Endodermal cell (in vitro differentiated cells): Measurements from ENCODE around the gene MED22. TPM values are rescaled to one million over a fixed set of nuclear protein-coding genes. Genes with fewer than 3 reads are reported as not detected.
A peak's percentile ranks its signal among the peaks of the same experiment; 100 is the strongest.

Experiments used
- DNase-seq: peaks from one replicate; pipeline ENCODE4 v3.0.0-alpha.2; 2017
- H3K27ac ChIP-seq: 2 replicates; pipeline ENCODE4 v1.5.1; 2013; ENCODE audit warnings: mild to moderate bottlenecking, low read depth, low read length, moderate library complexity
- H3K27me3 ChIP-seq: 2 replicates; pipeline ENCODE4 v1.6.1; 2013; ENCODE audit warnings: mild to moderate bottlenecking, low read length, moderate library complexity; ENCODE audit not compliant: insufficient read depth, control insufficient read depth, poor library complexity, severe bottlenecking
- H3K36me3 ChIP-seq: 2 replicates; pipeline ENCODE4 v1.7.0; 2013; ENCODE audit warnings: mild to moderate bottlenecking, low read length, moderate library complexity; ENCODE audit not compliant: control insufficient read depth, insufficient read depth
- H3K4me1 ChIP-seq: one replicate; pipeline ENCODE4 v1.7.0; 2013; ENCODE audit warnings: low read length; ENCODE audit not compliant: control insufficient read depth, insufficient read depth
- H3K4me3 ChIP-seq: 2 replicates; pipeline ENCODE4 v1.5.1; 2013; ENCODE audit warnings: mild to moderate bottlenecking, low read length, moderate library complexity
- H3K9ac ChIP-seq: 2 replicates; pipeline ENCODE4 v1.6.1; 2013; ENCODE audit warnings: mild to moderate bottlenecking, low read length, moderate library complexity; ENCODE audit not compliant: poor library complexity, severe bottlenecking; ENCODE audit errors: extremely low read depth
- H3K9me3 ChIP-seq: 2 replicates; pipeline ENCODE4 v1.6.1; 2013; ENCODE audit warnings: mild to moderate bottlenecking, low read length, moderate library complexity; ENCODE audit not compliant: control insufficient read depth
- H3K27ac Mint-ChIP-seq: 2 replicates; pipeline ENCODE4 v1.8.0; 2020; ENCODE audit warnings: mixed read lengths
- H3K27me3 Mint-ChIP-seq: 2 replicates; pipeline ENCODE4 v1.8.0; 2021; ENCODE audit warnings: mild to moderate bottlenecking, mixed read lengths; ENCODE audit not compliant: insufficient read depth
- H3K36me3 Mint-ChIP-seq: 2 replicates; pipeline ENCODE4 v1.8.0; 2020; ENCODE audit warnings: low read depth, mixed read lengths
- H3K4me1 Mint-ChIP-seq: 2 replicates; pipeline ENCODE4 v1.8.0; 2020; ENCODE audit warnings: mixed read lengths
- H3K4me3 Mint-ChIP-seq: 2 replicates; pipeline ENCODE4 v1.8.0; 2020; ENCODE audit warnings: mild to moderate bottlenecking, moderate library complexity, mixed read lengths
- H3K9me3 Mint-ChIP-seq: 2 replicates; pipeline ENCODE4 v1.8.0; 2020; ENCODE audit warnings: mild to moderate bottlenecking, mixed read lengths
- WGBS, 2 experiments: methylation state at CpG; one replicate each; pipeline versions ENCODE4 v1.1.5 to v1.1.7; 2013; ENCODE audit warnings: missing lambda C conversion rate in 2 of 2, mixed read lengths in 1 of 2; ENCODE audit not compliant: insufficient coverage in 1 of 2, insufficient read length in 1 of 2; 5-methylcytosine and 5-hydroxymethylcytosine counted together
- total RNA-seq, 2 donors: library from RNA; stranded (reverse); fragmentation: NEBNext Ultra II Directional in 1 of 2; extraction: Animal tissue kit (Norgen Biotek cat#: 25700) in 1 of 2; gene quantifications; 2 replicates in 1 of 2; 3 replicates in 1 of 2; pipeline ENCODE4 v1.2.1, GENCODE V29; 2021
- TF ChIP-seq, protein P1 (sequence below): fragments of 200-600 bp; sonication (generic); conservative IDR thresholded peaks from 2 replicates; pipeline ENCODE4 v1.5.0; 2021; ENCODE audit warnings: antibody characterized with exemption, mild to moderate bottlenecking

Gene MED22
- total RNA-seq, 2 donors from 2014 or later, result 54.6 to 57.3 TPM

DNA sequence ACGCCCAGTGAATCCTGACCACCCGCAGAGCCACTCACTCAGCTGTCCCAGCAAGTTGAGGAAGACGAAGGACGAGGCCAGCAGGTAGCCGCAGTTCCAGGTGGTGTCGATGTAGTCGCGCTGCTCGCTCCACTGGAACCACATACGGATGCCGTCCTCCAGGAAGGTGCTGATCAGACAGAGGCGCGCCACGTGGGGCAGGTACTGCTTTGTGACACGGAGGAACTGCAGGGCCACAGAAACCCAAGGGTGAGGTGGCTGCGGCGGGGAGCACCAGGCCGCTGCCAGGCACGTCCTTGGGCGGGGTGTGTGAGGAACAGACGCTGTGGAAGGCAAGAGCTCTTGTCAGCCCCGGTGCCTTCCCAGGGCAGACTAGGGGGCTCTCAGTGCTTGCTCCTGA, 19.3 kb upstream of the MED22 start:
- H3K36me3 ChIP-seq, result peaks cover 88% of the 10 kb centered on the region
- no peaks in the 10 kb centered on the region for H3K27me3 Mint-ChIP-seq
- no peaks in the 10 kb centered on the region for H3K9me3 ChIP-seq
- H3K27ac Mint-ChIP-seq, result no peak overlapping the region
- TF ChIP-seq, protein P1, sequence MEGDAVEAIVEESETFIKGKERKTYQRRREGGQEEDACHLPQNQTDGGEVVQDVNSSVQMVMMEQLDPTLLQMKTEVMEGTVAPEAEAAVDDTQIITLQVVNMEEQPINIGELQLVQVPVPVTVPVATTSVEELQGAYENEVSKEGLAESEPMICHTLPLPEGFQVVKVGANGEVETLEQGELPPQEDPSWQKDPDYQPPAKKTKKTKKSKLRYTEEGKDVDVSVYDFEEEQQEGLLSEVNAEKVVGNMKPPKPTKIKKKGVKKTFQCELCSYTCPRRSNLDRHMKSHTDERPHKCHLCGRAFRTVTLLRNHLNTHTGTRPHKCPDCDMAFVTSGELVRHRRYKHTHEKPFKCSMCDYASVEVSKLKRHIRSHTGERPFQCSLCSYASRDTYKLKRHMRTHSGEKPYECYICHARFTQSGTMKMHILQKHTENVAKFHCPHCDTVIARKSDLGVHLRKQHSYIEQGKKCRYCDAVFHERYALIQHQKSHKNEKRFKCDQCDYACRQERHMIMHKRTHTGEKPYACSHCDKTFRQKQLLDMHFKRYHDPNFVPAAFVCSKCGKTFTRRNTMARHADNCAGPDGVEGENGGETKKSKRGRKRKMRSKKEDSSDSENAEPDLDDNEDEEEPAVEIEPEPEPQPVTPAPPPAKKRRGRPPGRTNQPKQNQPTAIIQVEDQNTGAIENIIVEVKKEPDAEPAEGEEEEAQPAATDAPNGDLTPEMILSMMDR, result no peak
- H3K4me3 Mint-ChIP-seq, result no peak overlapping the region
- peaks cover 12% of the 10 kb centered on the region for H3K4me1 ChIP-seq
- peaks cover 31% of the 10 kb centered on the region for H3K4me1 Mint-ChIP-seq
- H3K4me3 ChIP-seq, result no peak overlapping the region
- H3K27me3 ChIP-seq, result no peaks in the 10 kb centered on the region
- peaks cover 69% of the 10 kb centered on the region for H3K36me3 Mint-ChIP-seq
- H3K27ac ChIP-seq, result no peak overlapping the region
- 97 to 99% methylated on average over 15 to 22 of the region's 22 CpGs for WGBS, 2 experiments
- H3K9me3 Mint-ChIP-seq, result no peaks in the 10 kb centered on the region
- H3K9ac ChIP-seq, result no peak overlapping the region
- no peak for DNase-seq

DNA sequence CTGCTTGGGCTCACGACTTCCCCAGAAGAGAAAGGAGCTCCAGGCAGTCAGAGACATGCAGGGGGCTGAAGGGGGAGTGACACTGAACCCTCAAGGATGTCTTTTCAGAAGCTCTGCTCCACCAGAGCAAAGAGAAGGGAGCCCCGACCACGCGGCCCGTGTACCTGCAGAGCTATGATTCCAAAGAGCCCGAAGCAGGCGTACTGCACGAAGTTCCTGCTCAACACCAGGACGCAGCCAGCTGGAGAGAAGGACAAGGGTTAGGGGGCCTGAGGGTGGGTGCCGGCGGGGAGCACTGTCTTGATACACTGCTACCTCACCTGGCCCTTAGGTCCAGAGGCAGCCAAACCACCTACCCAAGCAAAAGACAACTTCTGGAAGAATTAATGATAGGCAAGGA, 18.5 kb upstream of the MED22 start:
- Histone ChIP-seq H3K27ac (no peak overlapping the region), H3K9me3 (no peaks in the 10 kb centered on the region), H3K9ac (no peak overlapping the region), H3K36me3 (peaks cover 89% of the 10 kb centered on the region), H3K27me3 (no peaks in the 10 kb centered on the region), H3K4me1 (peaks cover 8% of the 10 kb centered on the region), H3K4me3 (no peak overlapping the region)
- Mint-ChIP-seq H3K36me3 (peaks cover 77% of the 10 kb centered on the region), H3K4me1 (peaks cover 25% of the 10 kb centered on the region), H3K9me3 (no peaks in the 10 kb centered on the region), H3K27ac (no peak overlapping the region), H3K4me3 (no peak overlapping the region), H3K27me3 (no peaks in the 10 kb centered on the region)
- no peak for DNase-seq
- 95 to 96% methylated on average over 8 to 11 of the region's 11 CpGs for WGBS, 2 experiments
- TF ChIP-seq, protein P1, result no peak

DNA sequence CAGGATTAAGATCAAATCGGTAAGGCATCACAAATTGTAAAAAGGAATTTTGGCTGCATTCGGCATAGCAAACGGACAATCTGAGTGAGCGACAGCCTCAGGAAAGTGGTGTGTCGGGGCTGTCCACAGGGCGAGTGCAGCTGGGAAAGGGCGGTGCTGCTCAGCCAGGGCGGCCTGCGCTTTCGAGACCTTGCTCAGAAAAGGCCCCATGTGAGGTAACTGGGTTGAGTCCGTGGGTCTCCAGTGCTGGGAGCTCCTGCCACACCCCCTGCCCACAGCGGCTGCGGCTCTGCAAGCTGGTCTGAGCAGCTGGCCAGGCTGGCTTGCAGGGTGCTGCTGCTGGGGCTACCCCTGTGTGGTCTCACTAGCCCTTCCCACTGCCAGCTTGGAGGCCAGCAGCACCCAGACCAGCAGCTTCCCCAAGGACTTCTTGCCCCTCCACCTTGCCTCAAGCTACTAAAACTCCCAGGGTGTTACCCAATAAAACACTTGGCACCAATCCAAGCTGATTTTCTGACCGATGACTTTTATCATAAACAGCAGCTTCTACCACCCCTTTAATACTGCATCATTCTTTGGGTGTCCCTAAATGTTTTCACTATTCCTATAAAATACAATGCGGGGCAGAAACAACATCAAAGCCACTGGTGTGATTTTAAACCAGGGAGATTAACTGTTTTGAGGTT, 14.6 kb upstream of the MED22 start:
- H3K9me3 Mint-ChIP-seq, result no peaks in the 10 kb centered on the region
- Histone ChIP-seq H3K9ac (no peak overlapping the region), H3K4me1 (no peaks in the 10 kb centered on the region), H3K27ac (no peak overlapping the region), H3K36me3 (peaks cover 80% of the 10 kb centered on the region), H3K9me3 (no peaks in the 10 kb centered on the region), H3K27me3 (no peaks in the 10 kb centered on the region), H3K4me3 (no peak overlapping the region)
- peak overlapping the region; percentile 11 for H3K27ac Mint-ChIP-seq
- no peaks in the 10 kb centered on the region for H3K4me1 Mint-ChIP-seq
- peaks cover 71% of the 10 kb centered on the region for H3K36me3 Mint-ChIP-seq
- TF ChIP-seq, protein P1, result no peak
- DNase-seq, result no peak
- WGBS, 2 experiments, result 95 to 100% methylated on average over 11 to 15 of the region's 15 CpGs
- H3K4me3 Mint-ChIP-seq, result no peak overlapping the region
- no peaks in the 10 kb centered on the region for H3K27me3 Mint-ChIP-seq
